ENCODE measurements around the gene ANKRD33. TPM values are rescaled to one million over a fixed set of nuclear protein-coding genes. Genes with fewer than 3 reads are reported as not detected.

Gene ANKRD33
- total RNA-seq, 1 experiment from 2014 or later: 0.81 TPM

DNA sequence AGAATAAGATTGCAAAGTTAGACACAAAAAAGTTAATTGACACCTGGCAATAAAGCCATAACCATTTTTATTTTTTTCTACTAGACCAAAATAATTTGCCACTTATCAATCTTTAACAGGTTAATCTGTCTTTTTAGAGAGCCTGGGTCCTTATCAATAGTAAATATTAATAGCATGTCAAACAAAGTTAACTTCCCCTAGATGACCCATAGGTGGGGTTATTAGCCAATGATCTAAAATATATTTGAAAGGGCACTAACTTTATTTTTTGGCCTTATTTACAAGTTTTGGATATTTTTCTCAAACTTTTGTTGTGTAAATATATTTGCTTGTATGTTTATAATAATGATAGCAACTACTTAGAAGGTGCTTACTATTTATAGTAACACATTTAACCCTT, 3.9 kb downstream of the ANKRD33 start:
- peaks cover 21% of the 10 kb centered on the region for H3K27me3 Mint-ChIP-seq (ENCODE audit: low read depth)
- H3K27me3 ChIP-seq (ENCODE audit: insufficient read depth, low read length): peaks cover 2% of the 10 kb centered on the region; the same call in 1 of the 2 replicates
- H3K4me1 Mint-ChIP-seq: peaks cover 23 to 38% of the 10 kb centered on the region in 2 experiments
- no peak overlapping the region for H3K18ac ChIP-seq (ENCODE audit: insufficient read length, low read depth, low read length)
- TF ChIP-seq CTCF (conservative IDR thresholded peaks at IDR 0.05): peak; percentile 58
- no peak overlapping the region for H2AFZ ChIP-seq (ENCODE audit: low read length)
- H3K4me1 ChIP-seq (ENCODE audit: insufficient read depth, low read length): no peaks in the 10 kb centered on the region
- no peaks in the 10 kb centered on the region for H4K20me1 ChIP-seq (ENCODE audit: control insufficient read depth, insufficient read depth, insufficient read length)
- H3K27ac ChIP-seq (ENCODE audit: insufficient read length, low read depth, low read length): no peak overlapping the region
- no peak overlapping the region for H3K14ac ChIP-seq (ENCODE audit: insufficient read depth, low read length)
- no peak overlapping the region for H4K5ac ChIP-seq (ENCODE audit: insufficient read length, low read depth, low read length)
- no peaks in the 10 kb centered on the region for H3K79me2 ChIP-seq (ENCODE audit: insufficient read depth, low read length)
- no peaks in the 10 kb centered on the region; a peak in 1 of 7 replicates for H3K36me3 Mint-ChIP-seq (ENCODE audit: insufficient read depth in 1 of 3, low read depth in 3 of 3)
- H3K9me3 Mint-ChIP-seq: no peaks in the 10 kb centered on the region
- H3K4ac ChIP-seq (ENCODE audit: low read depth, low read length): no peak overlapping the region
- H3K4me2 ChIP-seq (ENCODE audit: insufficient read depth, insufficient read length, low read length): no peak overlapping the region
- H2BK5ac ChIP-seq (ENCODE audit: insufficient read length, low read length): no peak overlapping the region
- H2AK5ac ChIP-seq (ENCODE audit: insufficient read length, low read length): no peak overlapping the region
- DNase-seq: no peak
- H3K23ac ChIP-seq (ENCODE audit: insufficient read length, low read depth, low read length): no peak overlapping the region
- H2BK12ac ChIP-seq (ENCODE audit: insufficient read length, low read depth, low read length): no peak overlapping the region
- no peak overlapping the region for H2BK20ac ChIP-seq (ENCODE audit: low read depth, low read length, poor library complexity, severe bottlenecking)
- H3K9me3 ChIP-seq (ENCODE audit: control insufficient read depth, low read depth, low read length): no peaks in the 10 kb centered on the region
- no peak overlapping the region for H3K56ac ChIP-seq (ENCODE audit: insufficient read length, low read depth, low read length)
- H3K9ac ChIP-seq (ENCODE audit: extremely low read depth, insufficient read length, low read length): no peak overlapping the region
- no peak overlapping the region for H4K8ac ChIP-seq (replicated peaks; ENCODE audit: insufficient read length, low read depth, low read length)
- H3K27ac Mint-ChIP-seq: no peak overlapping the region
- H3K4me3 Mint-ChIP-seq: no peak overlapping the region
- H2BK120ac ChIP-seq (ENCODE audit: low read depth, low read length, poor library complexity, severe bottlenecking): no peak overlapping the region
- H2BK15ac ChIP-seq (ENCODE audit: low read depth, low read length): no peak overlapping the region
- H3K79me1 ChIP-seq (ENCODE audit: insufficient read depth, low read depth, low read length, poor library complexity, severe bottlenecking): no peaks in the 10 kb centered on the region
- H4K91ac ChIP-seq (ENCODE audit: insufficient read length, low read depth, low read length): no peak overlapping the region
- H3T11ph ChIP-seq (ENCODE audit: low read length): no peak overlapping the region
- H3K23me2 ChIP-seq (ENCODE audit: insufficient read length, low read depth, low read length, poor library complexity, severe bottlenecking): no peaks in the 10 kb centered on the region

Measured in H9 (cell line).